Neuronal stem cell (in vitro differentiated cells): ENCODE results near the gene MASP1.

ENCODE experiments used
- DNase-seq: peaks from one replicate; pipeline ENCODE4 v3.0.0-alpha.2; 2013; ENCODE audit warnings: low spot score
- H2AFZ ChIP-seq: one replicate; pipeline ENCODE4 v1.6.1; 2013; ENCODE audit warnings: mild to moderate bottlenecking, low read length, inconsistent platforms
- H2AK5ac ChIP-seq: 2 replicates; pipeline ENCODE4 v1.6.1; 2013; ENCODE audit warnings: low read depth, mild to moderate bottlenecking, inconsistent platforms, low read length, moderate library complexity, mixed read lengths
- H2BK120ac ChIP-seq: 2 replicates; pipeline ENCODE4 v1.6.1; 2013; ENCODE audit warnings: low read depth, mild to moderate bottlenecking, inconsistent platforms, low read length, moderate library complexity, mixed read lengths
- H2BK12ac ChIP-seq: one replicate; pipeline ENCODE4 v1.6.1; 2013; ENCODE audit warnings: low read length, inconsistent platforms
- H2BK15ac ChIP-seq: 2 replicates; pipeline ENCODE4 v1.6.1; 2013; ENCODE audit warnings: mild to moderate bottlenecking, low read length, inconsistent platforms, mixed read lengths
- H2BK5ac ChIP-seq: one replicate; pipeline ENCODE4 v1.6.1; 2013; ENCODE audit warnings: inconsistent platforms, mild to moderate bottlenecking, low read length, moderate library complexity
- H3K14ac ChIP-seq: one replicate; pipeline ENCODE4 v1.6.1; 2013; ENCODE audit warnings: low read length, inconsistent platforms
- H3K18ac ChIP-seq: 2 replicates; pipeline ENCODE4 v1.6.1; 2013; ENCODE audit warnings: low read length, inconsistent platforms
- H3K23ac ChIP-seq: 2 replicates; pipeline ENCODE4 v1.6.1; 2013; ENCODE audit warnings: low read depth, mild to moderate bottlenecking, mixed read lengths, low read length, inconsistent platforms; ENCODE audit not compliant: poor library complexity
- H3K27ac ChIP-seq: replicated peaks from 3 replicates; pipeline ENCODE4 v1.5.1; 2013; ENCODE audit warnings: low read length, inconsistent platforms
- H3K27me3 ChIP-seq, 3 experiments: 2 replicates each; pipeline ENCODE4 v1.6.1; 2013; ENCODE audit warnings: low read length in 3 of 3, mild to moderate bottlenecking in 2 of 3, inconsistent platforms in 1 of 3, low read depth in 1 of 3, mixed read lengths in 1 of 3, moderate library complexity in 1 of 3; ENCODE audit not compliant: control insufficient read depth in 3 of 3, insufficient read depth in 3 of 3
- H3K36me3 ChIP-seq, 2 donors: replicated peaks in 1 of 2; 2 replicates each; pipeline ENCODE4 v1.6.1; 2013; ENCODE audit warnings: low read length in 2 of 2; ENCODE audit not compliant: control insufficient read depth in 2 of 2, insufficient read depth in 2 of 2
- H3K4ac ChIP-seq: 2 replicates; pipeline ENCODE4 v1.6.1; 2013; ENCODE audit warnings: inconsistent platforms, mild to moderate bottlenecking, low read length, moderate library complexity
- H3K4me1 ChIP-seq, 2 donors: 1 replicate in 1 of 2; 2 replicates in 1 of 2; pipeline ENCODE4 v1.6.1; 2013; ENCODE audit warnings: low read length in 2 of 2, low read depth in 1 of 2; ENCODE audit not compliant: control insufficient read depth in 2 of 2, insufficient read depth in 1 of 2
- H3K4me2 ChIP-seq: one replicate; pipeline ENCODE4 v1.6.1; 2013; ENCODE audit warnings: mild to moderate bottlenecking, low read length, inconsistent platforms; ENCODE audit not compliant: insufficient read depth, poor library complexity, severe bottlenecking
- H3K4me3 ChIP-seq, 2 donors: 2 replicates each; pipeline ENCODE4 v1.5.1; 2013; ENCODE audit warnings: low read length in 2 of 2, mild to moderate bottlenecking in 2 of 2, inconsistent platforms in 1 of 2, moderate library complexity in 1 of 2
- H3K79me1 ChIP-seq: one replicate; pipeline ENCODE4 v1.6.1; 2013; ENCODE audit warnings: low read depth, mild to moderate bottlenecking, inconsistent platforms, low read length, moderate library complexity
- H3K9ac ChIP-seq: one replicate; pipeline ENCODE4 v1.6.1; 2013; ENCODE audit warnings: mild to moderate bottlenecking, low read depth, low read length, inconsistent platforms; ENCODE audit not compliant: poor library complexity
- H3K9me3 ChIP-seq, 2 donors: replicated peaks in 1 of 2; 2 replicates each; pipeline versions ENCODE3 to v1.6.1; 2013; ENCODE audit warnings: low read length in 2 of 2, mild to moderate bottlenecking in 2 of 2, inconsistent platforms in 1 of 2, low read depth in 1 of 2, mixed read lengths in 1 of 2, moderate library complexity in 1 of 2; ENCODE audit not compliant: control insufficient read depth in 2 of 2, insufficient read depth in 1 of 2
- H4K8ac ChIP-seq: one replicate; pipeline ENCODE4 v1.6.1; 2013; ENCODE audit warnings: low read depth, mild to moderate bottlenecking, inconsistent platforms, low read length, moderate library complexity
- H4K91ac ChIP-seq: one replicate; pipeline ENCODE4 v1.6.1; 2013; ENCODE audit warnings: low read length, low read depth, mild to moderate bottlenecking, inconsistent platforms; ENCODE audit not compliant: poor library complexity
- WGBS, 2 donors: extraction: QIAGEN DNeasy Blood & Tissue Kit; methylation state at CpG; one replicate each; pipeline ENCODE4 v1.1.7; 2013; ENCODE audit warnings: missing lambda C conversion rate in 2 of 2, mixed read lengths in 1 of 2; ENCODE audit not compliant: insufficient read length in 2 of 2, insufficient replicate concordance in 1 of 2; ENCODE audit errors: extremely low coverage in 2 of 2; 5-methylcytosine and 5-hydroxymethylcytosine counted together

The MASP1 gene

DNA sequence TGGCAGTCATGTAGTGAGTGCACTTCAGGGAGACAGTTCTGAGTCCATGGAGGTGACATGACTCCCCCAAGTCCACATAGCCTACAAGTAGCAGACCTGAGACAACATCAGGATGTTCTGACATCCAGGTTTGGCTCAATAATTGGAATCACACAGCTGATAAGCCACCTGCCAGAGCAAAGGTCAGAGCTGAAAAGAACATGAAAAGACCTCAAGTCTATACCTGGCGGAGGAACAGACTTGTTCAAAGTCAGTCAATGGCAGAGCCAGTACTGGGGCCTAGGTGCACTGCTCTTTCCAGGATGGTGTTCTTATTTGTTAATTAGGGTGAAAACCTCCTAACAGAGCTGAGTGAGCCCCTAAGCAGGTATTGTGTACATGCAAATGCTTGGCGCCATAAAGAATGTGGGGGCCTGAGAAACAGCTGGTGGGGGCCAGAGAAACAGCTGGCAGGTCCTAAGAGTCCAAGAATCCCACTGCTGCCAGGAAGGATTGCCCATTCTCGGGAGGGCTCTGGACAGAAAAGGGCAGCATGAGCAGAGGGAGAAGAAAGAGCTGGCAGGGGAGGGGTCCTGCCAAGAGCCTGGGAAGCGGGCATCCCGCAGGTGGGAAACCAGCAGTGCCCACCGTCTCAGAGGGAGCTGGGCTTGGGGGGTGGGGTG lies 17.1 kb downstream of the MASP1 start:
- Histone ChIP-seq H2AFZ (peak overlapping the region; percentile 74), H3K4ac (no peak overlapping the region), H2BK5ac (no peak overlapping the region), H4K91ac (no peak overlapping the region), H3K9me3 (peaks cover 0 to 2% of the 10 kb centered on the region in 2 donors), H2BK12ac (no peak overlapping the region), H3K4me3 (no peak overlapping the region), H3K18ac (peak overlapping the region; percentile 87), H3K4me2 (no peak overlapping the region), H3K27me3 (no peaks in the 10 kb centered on the region), H2BK15ac (no peak overlapping the region), H4K8ac (no peak overlapping the region), H3K14ac (no peak overlapping the region), H3K36me3 (no peaks in the 10 kb centered on the region), H3K9ac (no peak overlapping the region), H3K27ac (peak overlapping the region; percentile 14), H3K23ac (no peak overlapping the region), H2BK120ac (no peak overlapping the region), H3K79me1 (no peaks in the 10 kb centered on the region), H3K4me1 (peaks cover 7 to 17% of the 10 kb centered on the region in 2 donors), H2AK5ac (peak overlapping the region; percentile 47)
- DNase-seq, result no peak
- WGBS, 2 donors, result no CpG with 5 or more reads among the region's 6 CpGs

DNA sequence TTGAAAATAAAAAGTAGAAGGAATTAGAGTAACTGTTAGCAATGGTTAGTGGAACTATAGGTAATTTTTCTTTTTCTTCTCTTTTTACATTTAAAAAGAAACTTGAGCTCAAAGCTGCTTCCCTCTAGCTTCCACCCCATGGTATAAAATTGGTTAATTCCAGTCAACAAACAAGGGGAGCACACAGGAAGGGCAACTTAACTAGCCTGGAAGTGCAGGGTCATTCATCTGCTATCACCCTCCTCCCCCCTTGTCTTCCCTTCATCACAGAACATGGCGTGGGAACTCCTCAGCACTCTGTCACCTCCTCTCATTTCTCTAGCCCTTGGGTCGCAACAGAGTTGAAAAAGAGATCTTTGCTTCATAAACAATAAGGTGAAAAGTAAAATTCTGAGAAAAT lies 20.0 kb downstream of the MASP1 start:
- H3K14ac ChIP-seq, result no peak overlapping the region
- H3K4me1 ChIP-seq, result peaks cover 7 to 15% of the 10 kb centered on the region in 2 donors
- no peak overlapping the region for H2AK5ac ChIP-seq
- no peak overlapping the region for H2BK120ac ChIP-seq
- H2BK15ac ChIP-seq, result no peak overlapping the region
- H3K4me3 ChIP-seq, result no peak overlapping the region
- no peaks in the 10 kb centered on the region for H3K79me1 ChIP-seq
- H3K27me3 ChIP-seq, result no peaks in the 10 kb centered on the region
- no peak overlapping the region for H3K9ac ChIP-seq
- no peak overlapping the region for H3K18ac ChIP-seq
- no peak overlapping the region for H2AFZ ChIP-seq
- no peaks in the 10 kb centered on the region for H3K36me3 ChIP-seq
- no peak overlapping the region for H2BK12ac ChIP-seq
- peaks cover 0 to 4% of the 10 kb centered on the region in 2 donors for H3K9me3 ChIP-seq
- no CpG with 5 or more reads among the region's 2 CpGs for WGBS, 2 donors
- DNase-seq, result no peak
- H4K91ac ChIP-seq, result no peak overlapping the region
- no peak overlapping the region for H3K23ac ChIP-seq
- H3K27ac ChIP-seq, result no peak overlapping the region
- H3K4me2 ChIP-seq, result no peak overlapping the region
- no peak overlapping the region for H2BK5ac ChIP-seq
- no peak overlapping the region for H4K8ac ChIP-seq
- H3K4ac ChIP-seq, result no peak overlapping the region

- H4K91ac ChIP-seq, result no peak overlapping the region
- H3K4me1 ChIP-seq, result peaks cover 0 to 5% of the 10 kb centered on the region in 2 donors
- no peak overlapping the region for H2BK12ac ChIP-seq
- no peak overlapping the region for H2BK120ac ChIP-seq
- H3K4me3 ChIP-seq, result no peak overlapping the region
- no peaks in the 10 kb centered on the region for H3K79me1 ChIP-seq
- no peak overlapping the region for H3K14ac ChIP-seq
- no peak overlapping the region for H3K23ac ChIP-seq
- H3K18ac ChIP-seq, result no peak overlapping the region
- no peak overlapping the region for H3K4ac ChIP-seq
- H3K9me3 ChIP-seq, result peaks cover 0 to 4% of the 10 kb centered on the region in 2 donors
- no peak overlapping the region for H3K27ac ChIP-seq
- H3K9ac ChIP-seq, result no peak overlapping the region
- H2BK5ac ChIP-seq, result no peak overlapping the region
- H2AK5ac ChIP-seq, result no peak overlapping the region
- DNase-seq, result no peak
- no peak overlapping the region for H2AFZ ChIP-seq
- no peaks in the 10 kb centered on the region for H3K27me3 ChIP-seq
- H4K8ac ChIP-seq, result no peak overlapping the region
- H3K36me3 ChIP-seq, result no peaks in the 10 kb centered on the region
- H2BK15ac ChIP-seq, result no peak overlapping the region
- no peak overlapping the region for H3K4me2 ChIP-seq
Measured at GRCh38 chr3:187269486-187269885, 22.1 kb downstream of the MASP1 start.

DNA sequence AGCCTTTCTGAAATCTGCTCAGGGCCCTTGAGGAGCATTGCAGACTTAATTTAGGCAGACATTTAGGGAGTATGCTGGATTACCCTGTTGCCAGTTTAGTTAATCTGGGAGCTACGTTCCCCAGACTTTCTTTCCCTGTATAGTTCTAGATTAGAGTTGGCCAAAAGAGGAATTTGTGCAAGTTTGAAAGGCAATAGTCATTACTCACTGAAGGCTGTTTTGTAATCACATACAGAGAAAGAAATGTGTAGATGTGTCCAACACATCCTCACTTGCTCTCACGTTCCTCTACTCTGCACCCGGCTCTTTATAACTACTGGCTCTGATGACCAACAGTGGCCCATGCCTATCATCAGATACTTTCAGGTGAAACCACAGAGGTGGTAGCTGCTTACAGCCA lies 24.2 kb downstream of the MASP1 start:
- Histone ChIP-seq H2BK12ac (no peak overlapping the region), H2AK5ac (no peak overlapping the region), H3K9me3 (peaks cover 0 to 3% of the 10 kb centered on the region in 2 donors), H3K36me3 (no peaks in the 10 kb centered on the region), H2BK15ac (no peak overlapping the region), H2BK120ac (no peak overlapping the region), H4K91ac (no peak overlapping the region), H3K14ac (no peak overlapping the region), H3K23ac (no peak overlapping the region), H3K4ac (no peak overlapping the region), H3K4me2 (no peak overlapping the region), H4K8ac (no peak overlapping the region), H3K79me1 (no peaks in the 10 kb centered on the region), H3K18ac (no peak overlapping the region), H3K27me3 (no peaks in the 10 kb centered on the region), H3K4me3 (no peak overlapping the region), H3K9ac (no peak overlapping the region), H3K4me1 (peaks cover 0 to 3% of the 10 kb centered on the region in 2 donors), H3K27ac (no peak overlapping the region), H2AFZ (no peak overlapping the region), H2BK5ac (no peak overlapping the region)
- WGBS, 2 donors, result no CpG with 5 or more reads among the region's 3 CpGs
- no peak for DNase-seq
